HG02884 (cell line): Measurements from ENCODE around the gene OR4D11.
"Not testable (repeated sequence)": the region's sequence is repeated elsewhere in the genome, so short reads cannot be mapped to it uniquely, and the experiment has no call there.

ENCODE experiments used
- ATAC-seq: cut with Tn5 transposase; IDR thresholded peaks from one replicate; pipeline ENCODE4 v1.9.1; 2021; ENCODE audit warnings: mild to moderate bottlenecking, moderate library complexity; ENCODE audit not compliant: unreplicated experiment

Gene OR4D11

DNA sequence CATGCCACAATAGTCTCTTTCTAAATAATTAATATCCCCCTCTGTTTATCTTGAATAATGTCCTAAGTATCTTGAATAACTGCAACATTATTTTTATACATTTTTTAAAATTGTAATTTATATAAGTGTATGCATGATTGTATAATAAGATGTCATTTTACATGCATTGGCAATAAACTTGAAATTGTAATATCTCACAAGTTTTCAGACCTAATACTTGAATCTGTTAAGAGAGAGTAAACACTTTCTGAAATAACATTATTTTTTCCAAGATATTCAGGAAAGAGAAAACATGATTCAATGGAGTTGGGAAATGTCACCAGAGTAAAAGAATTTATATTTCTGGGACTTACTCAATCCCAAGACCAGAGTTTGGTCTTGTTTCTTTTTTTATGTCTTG is at the start of gene OR4D11:
OR4D11 (plus strand) TSS at position 301 of the 400 bp plus-strand sequence; CDS start at position 301, 0 bp downstream.
- ATAC-seq: no peak

DNA sequence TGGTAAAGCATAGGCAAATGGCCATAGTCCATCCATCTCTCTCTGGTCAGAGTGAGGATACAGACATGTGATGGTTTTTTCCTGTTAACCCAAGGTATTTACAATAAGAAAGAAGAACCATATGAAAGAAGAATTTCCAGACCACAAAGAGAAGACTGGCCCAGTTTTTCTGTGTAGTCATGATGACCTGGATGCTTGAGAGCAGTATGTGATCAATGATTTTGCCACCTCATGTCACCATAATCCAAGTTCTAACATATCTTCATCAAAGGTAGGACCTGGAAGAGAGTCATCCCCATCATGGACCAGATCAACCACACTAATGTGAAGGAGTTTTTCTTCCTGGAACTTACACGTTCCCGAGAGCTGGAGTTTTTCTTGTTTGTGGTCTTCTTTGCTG is 46.7 kb upstream of the OR4D11 start, which contains the start of gene OR4D6:
OR4D6 (plus strand) TSS at position 301 of the 400 bp plus-strand sequence; CDS start at position 301, 0 bp downstream.
- ATAC-seq: no peak

DNA sequence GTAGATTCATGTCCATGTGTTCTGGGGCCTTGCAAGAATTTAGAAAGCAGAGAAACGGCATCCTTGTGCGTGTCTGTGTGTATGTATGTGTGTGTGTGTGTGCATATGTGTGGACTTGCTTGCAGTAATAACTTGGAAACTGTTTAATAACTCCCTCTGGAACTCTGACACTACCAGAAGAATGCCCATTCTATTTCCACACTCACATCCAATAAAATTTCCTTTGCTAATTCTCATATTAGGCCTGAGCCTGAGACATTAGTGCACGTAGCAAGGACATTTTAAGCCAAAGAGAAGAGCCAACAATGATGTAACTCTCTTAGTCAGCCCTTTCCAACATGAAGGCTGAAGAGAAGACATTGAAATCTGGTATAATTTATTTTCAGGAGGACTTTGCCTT is 43.5 kb upstream of the OR4D11 start:
- ATAC-seq: no peak

DNA sequence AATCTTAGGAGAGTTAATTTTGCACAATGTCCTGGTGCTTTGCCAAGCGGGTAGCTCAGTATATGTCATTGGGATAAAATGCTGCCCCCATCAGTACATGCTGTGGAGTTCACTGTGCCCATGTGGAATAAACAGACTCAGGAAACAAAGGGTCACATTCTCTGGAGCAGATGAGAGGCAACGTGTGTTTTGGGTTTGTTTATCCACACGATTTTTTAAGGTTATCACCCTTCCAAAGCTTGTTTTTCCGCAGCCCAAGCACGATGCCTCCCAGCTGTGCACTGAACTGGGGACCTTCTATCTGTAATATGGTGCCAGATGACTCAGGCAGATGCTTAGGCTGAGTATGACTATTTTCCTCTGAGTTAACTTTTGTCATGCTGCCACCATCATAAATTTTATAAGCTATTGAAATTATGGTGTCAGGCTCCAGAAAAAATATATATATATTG is 40.2 kb upstream of the OR4D11 start:
- ATAC-seq: no peak

DNA sequence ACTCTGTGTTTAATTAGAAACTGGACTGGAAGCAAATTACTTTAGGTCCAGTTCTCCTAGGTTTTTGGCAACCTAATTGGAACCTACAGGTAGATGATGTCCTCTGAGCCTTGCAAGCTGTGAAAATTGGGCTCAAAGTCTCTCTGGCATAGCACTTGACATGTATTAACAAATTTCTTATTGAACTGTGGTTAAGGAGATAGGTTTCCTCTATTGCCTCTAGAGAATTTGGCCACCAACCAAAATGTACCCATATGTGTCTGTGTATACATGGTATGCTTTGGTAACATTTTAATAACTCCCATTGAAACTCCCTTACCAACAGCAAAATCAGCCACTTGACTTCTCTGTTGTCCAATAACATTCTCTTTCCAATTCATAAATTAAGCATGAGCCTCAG is 30.4 kb upstream of the OR4D11 start, which contains the start of gene OR4D10:
OR4D10 (plus strand) TSS at position 301 of the 400 bp plus-strand sequence. CDS start 4,115 bp downstream, outside the sequence.
- no peak for ATAC-seq

DNA sequence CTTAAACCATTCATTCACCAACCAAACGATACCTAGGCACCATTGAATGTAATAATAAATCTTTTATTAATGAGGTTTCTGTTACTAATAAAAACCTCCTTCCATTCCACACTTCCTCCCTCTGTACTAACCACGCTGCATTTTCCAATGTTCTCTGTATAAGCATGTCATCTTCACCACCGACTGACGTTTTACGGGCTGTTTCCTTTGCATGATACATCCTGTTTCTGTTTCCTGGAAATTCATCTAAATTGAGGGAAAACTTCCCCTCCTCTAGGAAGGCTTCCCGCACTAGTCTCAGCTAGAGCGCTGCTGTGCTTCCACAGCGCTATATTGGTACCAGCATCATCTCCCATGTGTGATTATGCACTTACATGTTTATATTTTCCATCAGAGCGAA is 28.2 kb upstream of the OR4D11 start:
- no peak for ATAC-seq

DNA sequence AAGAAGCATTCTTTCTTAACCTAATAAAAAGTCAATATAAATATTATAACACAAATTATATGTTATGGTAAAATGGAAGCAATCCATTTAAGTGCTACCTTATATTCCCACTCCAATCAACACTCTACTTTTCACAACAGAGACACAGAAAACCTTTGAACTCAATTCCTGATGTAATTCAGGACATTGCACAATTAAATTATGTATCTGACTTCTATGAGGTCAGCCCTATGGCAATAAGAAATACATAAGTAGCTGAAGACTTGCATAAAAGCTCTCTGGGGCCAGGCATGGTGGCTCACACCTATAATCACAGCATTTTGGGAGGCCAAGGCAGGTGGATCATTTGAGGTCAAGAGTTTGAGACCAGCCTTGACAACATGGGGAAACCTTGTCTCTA is 23.5 kb upstream of the OR4D11 start:
- no peak for ATAC-seq

DNA sequence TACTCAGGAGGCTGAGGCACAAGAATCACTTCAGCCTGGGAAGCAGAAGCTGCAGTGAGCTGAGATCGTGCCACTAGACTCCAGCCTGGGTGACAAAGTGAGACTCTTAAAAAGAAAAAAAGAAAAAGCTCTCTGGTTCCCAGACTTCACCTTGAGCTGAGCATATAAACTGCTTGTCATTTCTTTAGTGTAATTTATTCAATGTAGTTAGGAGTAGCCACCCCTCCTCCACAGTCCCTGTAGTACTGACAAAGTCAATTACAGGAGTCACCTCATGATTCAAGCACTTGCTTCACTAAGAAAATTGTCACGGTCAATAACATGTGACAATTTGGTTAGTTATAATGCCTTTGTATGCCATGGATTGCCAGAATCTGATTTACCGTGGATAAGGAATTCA is 23.0 kb upstream of the OR4D11 start:
- ATAC-seq: no peak

DNA sequence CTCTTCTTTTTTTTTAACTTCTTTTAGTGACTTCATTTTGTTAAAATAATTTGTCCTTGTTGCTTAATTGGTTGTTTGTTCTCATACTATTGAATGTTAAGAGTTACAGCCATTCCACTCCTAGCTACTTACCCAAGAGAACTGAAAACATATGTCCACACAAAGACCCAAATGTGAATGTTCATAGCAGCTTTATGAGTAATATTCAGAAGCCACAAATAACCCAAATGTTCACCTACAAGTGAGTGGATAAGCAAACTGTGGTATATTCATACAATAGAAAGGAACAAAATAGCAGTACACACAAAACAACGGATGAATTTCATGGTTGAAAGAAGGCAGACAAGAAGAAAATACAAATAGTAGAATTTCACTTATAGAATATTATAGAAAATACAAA is 1.4 kb upstream of the OR4D11 start:
- ATAC-seq: peak; percentile 62

DNA sequence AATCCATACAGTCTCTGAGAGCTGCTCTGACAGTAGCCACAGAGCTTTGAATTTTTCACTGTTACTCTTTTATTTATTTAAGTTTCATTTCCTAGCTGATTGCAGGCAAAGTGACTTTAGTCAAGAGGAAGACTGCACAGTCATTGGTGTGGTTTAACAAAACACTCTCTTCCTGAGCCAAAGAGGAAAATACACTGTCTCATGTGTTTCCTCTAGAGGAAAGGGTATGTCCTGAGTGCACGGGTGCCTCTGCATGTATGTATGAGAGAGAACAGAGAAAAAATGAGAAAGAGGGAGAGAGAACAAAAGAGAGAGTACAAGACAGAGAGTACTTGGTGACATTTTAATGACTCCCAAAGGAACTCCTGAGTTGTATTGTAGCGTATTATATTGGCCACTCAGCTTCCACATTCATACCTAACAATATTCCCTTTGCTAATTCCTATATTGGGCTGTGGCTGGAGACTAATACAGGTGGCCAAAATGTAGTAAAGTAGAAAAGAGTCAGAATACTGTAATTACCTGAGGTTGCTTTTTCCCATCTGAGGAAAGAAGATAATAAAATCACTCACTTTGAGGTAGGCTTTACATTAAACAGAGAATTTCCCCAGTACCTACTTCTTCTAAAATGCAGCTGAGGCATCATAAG is 7.7 kb downstream of the OR4D11 start, which contains the start of gene OR4D9:
OR4D9 (plus strand) TSS at position 599 of the 649 bp plus-strand sequence. CDS start 3,374 bp downstream, outside the sequence.
- no peak for ATAC-seq

DNA sequence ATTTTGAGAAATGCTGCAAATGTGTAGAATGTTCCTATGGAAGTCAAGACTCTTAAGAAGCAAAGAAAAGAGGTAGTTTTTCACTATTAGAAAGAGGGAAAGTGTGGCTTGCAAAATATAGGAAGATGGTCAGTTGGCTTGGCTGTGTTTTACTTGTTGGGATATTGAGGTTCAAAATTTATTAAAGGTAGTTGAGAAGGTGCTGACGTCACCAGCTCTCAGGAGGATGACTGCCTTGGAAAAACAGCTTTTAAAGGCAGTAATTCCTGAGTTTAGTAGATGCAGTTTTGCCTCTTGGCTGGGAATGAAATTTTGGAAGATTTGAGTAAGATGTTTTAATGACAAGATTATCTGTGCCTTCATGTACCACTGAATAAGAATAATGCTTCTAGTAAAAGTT is 8.3 kb downstream of the OR4D11 start:
- no peak for ATAC-seq

DNA sequence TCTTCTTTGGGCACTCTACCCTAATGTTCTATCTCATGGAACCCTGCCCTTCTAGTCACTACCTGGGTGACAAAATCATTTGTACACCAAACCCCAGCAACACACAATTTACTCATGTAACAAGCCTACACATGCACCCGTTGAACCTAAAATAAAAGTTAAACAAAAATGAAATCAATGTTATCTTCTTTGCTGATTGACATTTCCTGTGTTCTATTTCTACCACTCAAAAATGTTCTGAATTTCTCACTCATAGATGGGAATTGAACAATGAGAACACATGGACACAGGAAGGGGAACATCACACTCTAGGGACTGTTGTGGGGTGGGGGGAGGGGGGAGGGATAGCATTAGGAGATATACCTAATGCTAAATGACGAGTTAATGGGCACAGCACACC is 16.8 kb downstream of the OR4D11 start:
- not testable (repeated sequence) for ATAC-seq

DNA sequence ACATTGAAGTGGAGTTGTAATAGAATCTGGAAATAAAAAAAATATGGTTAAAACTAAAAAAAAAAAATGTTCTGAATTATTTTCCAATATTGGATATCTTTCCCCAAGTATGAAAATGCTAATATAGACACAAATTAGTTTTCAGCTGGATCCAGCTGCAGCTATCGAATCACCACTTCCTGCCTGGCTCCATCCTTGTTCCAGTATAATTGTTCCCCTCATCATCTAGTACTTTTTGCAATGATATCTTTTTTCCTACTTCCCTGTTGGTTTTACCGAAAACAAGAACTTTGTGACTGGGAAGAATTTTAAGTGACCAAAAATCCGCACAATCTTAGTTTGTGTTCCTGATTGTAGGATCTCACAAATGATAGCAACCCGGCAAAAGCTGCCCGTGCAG is 17.4 kb downstream of the OR4D11 start:
- ATAC-seq: no peak

DNA sequence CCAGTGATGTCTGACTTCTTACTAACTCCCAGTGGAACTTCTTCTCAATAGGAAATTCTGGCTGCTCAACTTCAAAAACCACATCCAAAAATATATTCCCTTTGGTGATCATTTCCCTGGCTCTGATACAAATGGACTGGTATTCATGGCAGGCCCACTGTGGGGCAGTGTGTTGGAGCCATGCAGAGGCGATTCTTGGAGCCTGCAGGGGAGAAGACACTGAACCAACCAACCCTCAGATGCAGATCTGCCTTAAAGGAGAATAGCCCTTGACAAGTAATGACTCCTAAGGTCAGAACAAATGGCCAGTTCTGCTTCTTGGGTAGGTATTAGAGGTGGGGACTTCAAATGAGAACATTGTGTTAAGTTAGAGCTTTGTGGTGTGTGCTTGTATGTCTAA is 20.2 kb downstream of the OR4D11 start:
- ATAC-seq: no peak

DNA sequence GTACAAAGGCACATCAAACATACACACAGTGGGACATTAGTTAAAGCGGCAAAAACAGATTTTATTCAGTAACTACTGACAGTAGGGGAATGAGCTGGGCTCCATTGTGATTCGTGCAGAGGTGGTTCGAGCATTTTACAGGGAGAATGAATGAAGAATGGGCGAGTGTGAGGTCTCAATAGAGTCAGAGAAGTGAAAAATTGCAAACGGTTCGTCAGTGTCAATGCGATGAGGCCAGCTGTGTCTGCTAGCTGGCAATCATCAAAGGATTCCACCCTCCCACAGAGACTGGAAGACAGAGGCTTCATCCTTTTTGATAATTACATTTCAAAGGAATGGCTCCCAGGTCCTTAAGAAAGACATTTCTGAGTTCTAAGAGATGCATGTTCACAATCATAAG is 25.3 kb downstream of the OR4D11 start:
- ATAC-seq: no peak

DNA sequence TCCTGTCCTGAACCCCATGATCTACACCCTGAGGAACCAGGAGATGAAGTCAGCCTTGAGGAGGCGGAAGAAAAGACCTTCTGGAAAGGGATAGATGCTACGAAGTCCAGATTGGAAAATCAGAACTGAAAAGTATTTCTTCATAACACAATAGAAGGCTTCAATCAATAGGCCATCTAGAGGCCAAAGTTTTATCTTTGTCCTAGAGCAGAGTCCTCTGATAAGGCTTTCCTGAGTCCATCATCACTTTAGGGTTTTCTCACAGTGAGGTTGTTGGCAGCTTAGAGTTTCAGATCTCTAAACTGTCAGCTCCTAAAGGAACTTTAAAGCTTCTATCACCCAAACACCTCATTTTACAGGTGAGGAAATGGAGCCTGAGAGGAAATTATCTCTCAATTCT is 29.2 kb downstream of the OR4D11 start:
- no peak for ATAC-seq

DNA sequence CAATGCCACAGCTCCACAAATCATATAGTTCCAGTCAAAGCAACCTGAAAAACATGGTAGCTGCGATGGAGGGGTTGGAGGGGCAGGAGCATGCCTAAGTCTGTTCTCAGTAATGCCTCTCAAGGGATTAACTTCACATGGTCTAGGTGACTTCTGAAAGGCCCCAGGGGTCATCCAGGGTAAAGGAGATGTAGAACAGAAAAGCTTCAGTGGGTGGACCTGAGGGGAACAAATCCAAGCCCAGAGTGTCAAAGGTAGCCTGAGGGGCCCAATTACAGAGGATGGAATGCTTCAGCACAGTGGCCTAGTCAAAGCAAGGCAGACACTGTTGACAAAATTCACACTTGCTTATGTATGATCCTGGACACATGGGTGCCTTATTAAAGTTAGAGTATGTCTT is 31.3 kb downstream of the OR4D11 start:
- no peak for ATAC-seq

DNA sequence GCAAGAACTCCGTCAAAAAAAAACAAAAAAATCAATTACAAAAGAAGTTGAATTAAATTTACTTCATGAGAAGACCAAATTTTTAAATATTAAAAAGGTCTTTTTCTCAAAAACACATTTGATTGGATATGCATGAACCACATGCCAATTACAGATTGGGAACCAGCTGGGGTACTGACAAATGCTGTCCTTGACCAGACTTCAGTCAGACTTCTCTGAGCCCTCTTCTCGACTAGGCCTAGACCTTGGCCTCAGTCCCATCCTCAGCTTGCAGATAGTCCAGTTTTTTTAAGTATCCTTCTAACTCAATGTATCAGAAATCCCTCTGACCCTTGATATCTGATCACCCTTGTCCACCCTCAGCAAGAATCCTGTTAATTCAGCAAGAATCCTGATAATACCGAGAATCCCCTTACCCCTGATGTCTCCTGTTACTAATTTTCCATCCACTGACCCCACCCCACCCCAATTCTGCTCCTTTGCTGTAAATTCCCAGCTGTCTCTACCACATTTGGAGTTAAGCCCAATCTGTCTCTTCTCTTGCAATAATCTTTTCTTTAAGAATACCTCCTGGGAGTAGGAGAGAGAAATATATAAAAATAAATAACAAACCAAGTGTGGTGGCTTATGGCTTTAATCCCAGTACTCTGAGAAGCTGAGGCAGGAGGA is 38.9 kb downstream of the OR4D11 start:
- ATAC-seq: no peak

DNA sequence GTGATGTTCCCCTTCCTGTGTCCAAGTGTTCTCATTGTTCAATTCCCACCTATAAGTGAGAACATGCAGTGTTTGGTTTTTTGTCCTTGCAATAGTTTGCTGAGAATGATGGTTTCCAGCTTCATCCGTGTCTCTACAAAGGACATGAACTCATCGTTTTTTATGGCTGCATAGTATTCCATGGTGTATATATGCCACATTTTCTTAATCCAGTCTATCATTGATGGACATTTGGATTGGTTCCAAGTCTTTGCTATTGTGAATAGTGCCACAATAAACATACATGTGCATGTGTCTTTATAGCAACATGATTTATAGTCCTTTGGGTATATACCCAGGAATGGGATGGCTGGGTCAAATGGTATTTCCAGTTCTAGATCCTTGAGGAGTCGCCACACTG is 40.3 kb downstream of the OR4D11 start:
- ATAC-seq: not testable (repeated sequence)

DNA sequence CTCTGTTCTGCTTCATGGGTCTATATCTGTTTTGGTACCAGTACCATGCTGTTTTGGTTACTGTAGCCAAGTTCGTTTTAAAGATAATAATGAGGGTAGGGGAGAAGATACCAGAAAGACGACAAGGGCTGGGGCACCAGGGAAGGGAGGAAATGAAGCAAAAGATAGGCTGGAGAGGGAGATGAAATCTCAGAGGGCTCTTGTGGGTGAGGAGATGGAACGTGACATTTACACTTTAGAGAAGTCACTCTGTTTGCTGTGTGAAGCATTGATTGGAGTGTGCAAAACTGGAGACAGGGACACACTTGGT is 41.4 kb downstream of the OR4D11 start:
- ATAC-seq: no peak

DNA sequence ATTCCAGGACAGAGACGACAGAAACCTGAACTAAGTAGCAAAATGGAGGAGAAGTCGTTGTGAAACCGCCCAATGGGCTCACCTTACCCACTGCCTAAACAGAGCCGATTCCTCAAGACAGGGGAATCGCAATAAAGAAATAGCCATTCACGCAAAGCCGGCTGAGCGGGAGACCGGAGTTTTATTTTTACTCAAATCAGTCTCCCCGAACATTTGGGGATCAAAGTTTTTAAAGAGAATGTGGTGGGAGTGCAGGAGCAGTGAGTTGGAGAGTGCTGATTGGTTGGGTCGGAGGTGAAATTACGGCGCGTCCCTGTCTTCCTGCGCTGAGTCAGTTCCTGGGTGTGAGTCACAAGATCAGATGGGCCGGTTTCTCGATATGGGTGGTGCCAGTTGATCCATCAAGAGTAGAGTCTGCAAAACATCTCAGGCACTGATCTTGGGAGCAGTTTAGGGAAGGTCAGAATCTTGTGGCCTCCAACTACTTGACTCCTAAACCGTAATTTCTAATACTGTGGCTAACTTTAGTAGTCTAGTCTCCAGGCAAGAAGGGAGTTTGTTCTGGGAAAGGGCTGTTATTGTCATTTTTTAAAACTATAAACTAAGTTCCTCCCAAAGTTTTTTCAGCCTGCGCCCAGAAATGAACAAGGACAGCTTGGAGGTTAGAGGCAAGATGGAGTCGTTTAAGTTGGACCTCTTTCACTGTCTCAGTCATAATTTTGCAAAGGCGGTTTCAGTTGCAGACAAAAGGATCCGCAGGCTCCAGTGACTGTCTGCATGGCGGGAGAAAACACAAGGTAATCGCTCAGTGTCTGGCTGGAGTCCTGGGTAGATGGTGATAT is 42.0 kb downstream of the OR4D11 start:
- no peak for ATAC-seq
